ENCODE data around the gene TACO1.

TACO1 gene

DNA sequence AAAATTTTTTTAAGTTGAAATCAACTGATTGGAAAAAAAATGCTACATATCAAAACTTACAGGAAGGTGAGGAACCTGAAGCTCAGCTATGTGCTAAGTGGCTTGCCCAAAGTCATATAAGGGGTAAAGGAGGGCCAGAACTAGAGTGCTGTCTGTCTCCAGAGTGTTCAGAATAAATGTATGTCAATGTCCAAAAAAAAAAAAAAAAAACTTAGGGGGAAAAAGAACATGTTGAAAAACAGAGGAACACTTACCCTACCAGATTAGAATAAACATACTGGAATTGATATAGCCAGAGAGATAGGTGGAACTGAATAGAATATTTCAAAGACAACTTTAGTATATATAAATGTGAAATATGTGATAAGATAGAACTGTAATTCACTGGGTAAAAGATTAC, 38.9 kb upstream of the TACO1 start:
- Histone ChIP-seq H3K4me3 (replicated peaks; ENCODE audit: low read depth, low read length) (no peak overlapping the region), H3K27me3 (replicated peaks; ENCODE audit: control insufficient read depth, insufficient read depth, low read length) (no peaks in the 10 kb centered on the region), H3K36me3 (ENCODE audit: control insufficient read depth, insufficient read depth, low read length) (peaks cover 2% of the 10 kb centered on the region; the same call in 1 of the 2 replicates)
- DNase-seq (ENCODE audit: extremely low read depth, insufficient read length), result no peak
- no peak for TF ChIP-seq CTCF (IDR thresholded peaks at IDR 0.05; ENCODE audit: insufficient read depth, low read length, poor library complexity, severe bottlenecking)

GRCh38 chr17:63563339-63563738, 37.4 kb upstream of the TACO1 start:
- no peak for DNase-seq (ENCODE audit: extremely low read depth, insufficient read length)
- no peak for TF ChIP-seq CTCF (IDR thresholded peaks at IDR 0.05; ENCODE audit: insufficient read depth, low read length, poor library complexity, severe bottlenecking)
- Histone ChIP-seq H3K36me3 (ENCODE audit: control insufficient read depth, insufficient read depth, low read length) (peaks cover 2% of the 10 kb centered on the region; the same call in 1 of the 2 replicates), H3K4me3 (replicated peaks; ENCODE audit: low read depth, low read length) (no peak overlapping the region), H3K27me3 (replicated peaks; ENCODE audit: control insufficient read depth, insufficient read depth, low read length) (no peaks in the 10 kb centered on the region)

- Histone ChIP-seq H3K4me3 (replicated peaks; ENCODE audit: low read depth, low read length) (no peak overlapping the region), H3K36me3 (ENCODE audit: control insufficient read depth, insufficient read depth, low read length) (peaks cover 4% of the 10 kb centered on the region; the same call in 1 of the 2 replicates), H3K27me3 (replicated peaks; ENCODE audit: control insufficient read depth, insufficient read depth, low read length) (no peaks in the 10 kb centered on the region)
- no peak for DNase-seq (ENCODE audit: extremely low read depth, insufficient read length)
- no peak for TF ChIP-seq CTCF (IDR thresholded peaks at IDR 0.05; ENCODE audit: insufficient read depth, low read length, poor library complexity, severe bottlenecking)
Observed at GRCh38 chr17:63564562-63564961, 36.1 kb upstream of the TACO1 start.

- no peak for TF ChIP-seq CTCF (IDR thresholded peaks at IDR 0.05; ENCODE audit: insufficient read depth, low read length, poor library complexity, severe bottlenecking)
- no peak overlapping the region for H3K4me3 ChIP-seq (replicated peaks; ENCODE audit: low read depth, low read length)
- DNase-seq (ENCODE audit: extremely low read depth, insufficient read length), result no peak
- peaks cover 4% of the 10 kb centered on the region; the same call in 1 of the 2 replicates for H3K36me3 ChIP-seq (ENCODE audit: control insufficient read depth, insufficient read depth, low read length)
- H3K27me3 ChIP-seq (replicated peaks; ENCODE audit: control insufficient read depth, insufficient read depth, low read length), result no peaks in the 10 kb centered on the region
Observed at GRCh38 chr17:63567229-63567628, 33.5 kb upstream of the TACO1 start.

DNA sequence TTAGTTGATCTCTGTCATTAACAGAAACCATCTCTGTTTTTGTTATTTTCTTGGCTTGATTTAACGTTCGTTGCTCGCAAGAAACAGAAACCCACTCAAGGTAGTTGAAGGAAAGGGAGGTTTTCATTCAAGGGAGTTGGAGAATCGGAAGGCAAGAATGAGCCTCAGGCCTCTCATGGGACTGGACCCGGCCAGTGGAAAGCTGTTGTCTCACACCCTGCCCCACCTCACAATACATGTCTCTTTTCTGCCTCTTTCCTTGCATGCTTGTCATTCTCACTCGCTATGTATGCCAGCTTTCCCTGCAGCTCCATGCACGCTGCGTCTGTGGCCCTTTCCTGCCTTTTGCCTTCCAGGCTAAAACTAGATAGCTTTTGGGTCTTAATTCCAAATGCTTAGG, 32.1 kb upstream of the TACO1 start:
- no peak for DNase-seq (ENCODE audit: extremely low read depth, insufficient read length)

More for the DNA sequence above, 32.1 kb upstream of the TACO1 start:
- no peaks in the 10 kb centered on the region for H3K27me3 ChIP-seq (replicated peaks; ENCODE audit: control insufficient read depth, insufficient read depth, low read length)
- no peak for TF ChIP-seq CTCF (IDR thresholded peaks at IDR 0.05; ENCODE audit: insufficient read depth, low read length, poor library complexity, severe bottlenecking)
- H3K36me3 ChIP-seq (ENCODE audit: control insufficient read depth, insufficient read depth, low read length), result peaks cover 4% of the 10 kb centered on the region; the same call in 1 of the 2 replicates
- H3K4me3 ChIP-seq (replicated peaks; ENCODE audit: low read depth, low read length), result no peak overlapping the region
